Fibroblast of skin of scalp (primary cell): Measurements from ENCODE around the gene PLEK2.
"Not testable (repeated sequence)": the region's sequence is repeated elsewhere in the genome, so short reads cannot be mapped to it uniquely, and the experiment has no call there.

Source experiments
- DNase-seq: peaks from one replicate; pipeline ENCODE4 v3.0.0-alpha.2; 2013

PLEK2 gene

GRCh38 chr14:67358924-67359774 is 52.8 kb downstream of the PLEK2 start:
- DNase-seq: peak; percentile 42

GRCh38 chr14:67357969-67358354 is 54.0 kb downstream of the PLEK2 start:
- no peak for DNase-seq

- no peak for DNase-seq
Measured at GRCh38 chr14:67357186-67357968, 54.6 kb downstream of the PLEK2 start.

GRCh38 chr14:67352055-67352454 is 59.9 kb downstream of the PLEK2 start:
- DNase-seq: no peak

DNA sequence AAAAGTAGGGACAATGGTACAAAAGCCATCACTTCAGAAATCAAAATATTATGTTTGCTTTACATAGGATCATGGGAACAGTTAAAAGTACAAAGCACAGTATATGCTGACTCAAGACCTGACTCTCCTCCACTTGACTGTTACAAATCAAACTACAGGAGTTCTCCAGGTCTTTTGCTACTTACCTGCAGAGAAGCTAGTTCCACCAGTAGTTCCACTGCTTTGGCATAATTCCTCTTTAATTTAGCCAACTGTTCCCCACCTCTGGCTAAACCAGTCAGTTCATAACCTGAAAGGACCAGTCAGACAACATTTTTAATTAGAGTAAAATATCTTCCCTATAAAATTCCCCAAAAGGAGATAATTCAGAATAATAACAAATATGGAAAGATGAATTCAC is 66.4 kb downstream of the PLEK2 start:
- no peak for DNase-seq

DNA sequence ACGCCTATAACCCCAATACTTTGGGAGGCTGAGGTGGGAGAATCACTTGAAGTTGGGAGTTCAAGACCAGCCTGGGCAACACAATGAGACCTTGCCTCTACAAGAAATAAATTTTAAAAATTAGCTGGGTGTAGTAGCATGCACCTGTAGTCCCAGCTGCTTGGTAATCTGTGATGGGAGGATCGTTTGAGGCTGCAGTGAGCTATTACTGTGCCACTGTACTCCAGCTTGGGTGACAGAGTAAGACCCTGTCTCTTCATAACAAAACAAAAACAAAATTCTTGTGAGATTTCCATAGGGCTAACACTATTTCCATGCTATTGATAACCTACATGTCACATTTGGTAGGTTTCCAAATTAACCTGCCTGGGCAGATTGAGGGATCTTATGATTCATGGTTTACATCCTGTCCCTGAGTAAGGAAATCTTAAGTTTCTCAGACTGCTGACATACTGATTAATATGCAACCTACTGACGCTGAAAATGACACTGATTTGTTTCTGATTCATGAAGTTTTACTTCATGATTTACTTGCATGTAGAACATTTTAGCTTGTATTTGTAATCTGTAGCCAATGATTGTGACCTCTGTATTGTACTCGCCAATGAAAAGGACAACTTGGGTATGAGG is 68.2 kb downstream of the PLEK2 start:
- no peak for DNase-seq

- DNase-seq: not testable (repeated sequence)
Measured at GRCh38 chr14:67341231-67341630, 70.7 kb downstream of the PLEK2 start.
